IMR-90 (cell line): Measurements from ENCODE around the gene KNG1. TPM values are rescaled to one million over a fixed set of nuclear protein-coding genes. Genes with fewer than 3 reads are reported as not detected.

Source experiments
- ATAC-seq: fragments of 200-7000 bp; cut with Tn5 transposase; 2 replicates; pipeline ENCODE4 v1.9.1; 2020; ENCODE audit warnings: low read depth, mild to moderate bottlenecking, moderate library complexity
- BruUV-seq: library from RNA; stranded (reverse); fragments of 400-500 nt; replicated peaks from 2 replicates; lab custom pipeline; 2021; lab: Mats Ljungman, UMichigan
- CTCF ChIA-PET: fragments of 300-600 bp; formaldehyde crosslinking; extraction: SDS; loops from one replicate; lab custom pipeline; 2021; ENCODE audit warnings: antibody characterized with exemption; lab: Yijun Ruan, JAX
- POLR2A ChIA-PET: fragments of 300-600 bp; sonication (Branson Sonifier 250); formaldehyde crosslinking; loops from one replicate; lab custom pipeline; 2022; ENCODE audit warnings: antibody characterized with exemption; ENCODE audit not compliant: unreplicated experiment; lab: Charles Lee
- DNase-seq: peaks from one replicate; pipeline ENCODE4 v3.0.0; 2013
- H2AFZ ChIP-seq: replicated peaks from 2 replicates; pipeline ENCODE3; 2013; ENCODE audit warnings: low read length, mild to moderate bottlenecking; ENCODE audit not compliant: poor library complexity
- H2AK5ac ChIP-seq: 2 replicates; pipeline ENCODE4 v1.6.1; 2013; ENCODE audit warnings: low read depth, low read length, inconsistent platforms
- H2AK9ac ChIP-seq: replicated peaks from 2 replicates; pipeline ENCODE3; 2013; ENCODE audit warnings: mild to moderate bottlenecking, low read depth, low read length, moderate library complexity; ENCODE audit not compliant: poor library complexity
- H2BK120ac ChIP-seq: 2 replicates; pipeline ENCODE4 v1.6.1; 2013; ENCODE audit warnings: low read depth, low read length, inconsistent platforms
- H2BK15ac ChIP-seq: 3 replicates; pipeline ENCODE4 v1.6.1; 2013; ENCODE audit warnings: low read depth, low read length, inconsistent platforms
- H2BK20ac ChIP-seq: 2 replicates; pipeline ENCODE4 v1.6.1; 2013; ENCODE audit warnings: low read depth, mild to moderate bottlenecking, inconsistent platforms, low read length, moderate library complexity
- H2BK5ac ChIP-seq: 2 replicates; pipeline ENCODE4 v1.6.1; 2013; ENCODE audit warnings: mild to moderate bottlenecking, low read depth, low read length, inconsistent platforms; ENCODE audit not compliant: poor library complexity, severe bottlenecking
- H3K14ac ChIP-seq: replicated peaks from 2 replicates; pipeline ENCODE4 v1.6.1; 2013; ENCODE audit warnings: low read depth, low read length, inconsistent platforms
- H3K18ac ChIP-seq: 2 replicates; pipeline ENCODE4 v1.6.1; 2013; ENCODE audit warnings: low read depth, low read length, control low read depth
- H3K23ac ChIP-seq: 2 replicates; pipeline ENCODE4 v1.6.1; 2013; ENCODE audit warnings: low read depth, low read length, inconsistent platforms
- H3K27ac ChIP-seq: 2 replicates; pipeline ENCODE4 v1.5.1; 2013; ENCODE audit warnings: mild to moderate bottlenecking, control low read depth, low read length; ENCODE audit not compliant: insufficient read depth
- H3K27me3 ChIP-seq: 2 replicates; pipeline ENCODE4 v1.6.1; 2013; ENCODE audit warnings: low read length; ENCODE audit not compliant: control insufficient read depth, insufficient read depth
- H3K36me3 ChIP-seq: 2 replicates; pipeline ENCODE4 v1.6.1; 2013; ENCODE audit warnings: low read length, mixed read lengths; ENCODE audit not compliant: control insufficient read depth, insufficient read depth
- H3K4ac ChIP-seq: 2 replicates; pipeline ENCODE4 v1.6.1; 2013; ENCODE audit warnings: low read depth, low read length, inconsistent platforms
- H3K4me1 ChIP-seq: 2 replicates; pipeline ENCODE4 v1.6.1; 2013; ENCODE audit warnings: low read length, mixed read lengths; ENCODE audit not compliant: control insufficient read depth, insufficient read depth
- H3K4me2 ChIP-seq: 2 replicates; pipeline ENCODE4 v1.6.1; 2013; ENCODE audit warnings: low read depth, mild to moderate bottlenecking, control low read depth, low read length, moderate library complexity
- H3K4me3 ChIP-seq: 2 replicates; pipeline ENCODE4 v1.5.1; 2013; ENCODE audit warnings: low read depth, mild to moderate bottlenecking, control low read depth, low read length, moderate library complexity; ENCODE audit not compliant: insufficient read depth
- H3K56ac ChIP-seq: 2 replicates; pipeline ENCODE4 v1.6.1; 2013; ENCODE audit warnings: low read length, inconsistent platforms; ENCODE audit not compliant: insufficient read depth; ENCODE audit errors: extremely low read depth
- H3K79me1 ChIP-seq, 2 experiments: 2 replicates each; pipeline ENCODE4 v1.6.1; 2013; ENCODE audit warnings: low read length in 2 of 2, inconsistent platforms in 1 of 2, low read depth in 1 of 2
- H3K9ac ChIP-seq: 2 replicates; pipeline ENCODE4 v1.6.1; 2013; ENCODE audit warnings: low read depth, low read length, control low read depth
- H3K9me1 ChIP-seq: 2 replicates; pipeline ENCODE4 v1.6.1; 2013; ENCODE audit warnings: low read length, inconsistent platforms; ENCODE audit not compliant: insufficient read depth
- H3K9me3 ChIP-seq: 2 replicates; pipeline ENCODE4 v1.6.1; 2013; ENCODE audit warnings: low read length; ENCODE audit not compliant: control insufficient read depth, insufficient read depth
- H4K20me1 ChIP-seq: 2 replicates; pipeline ENCODE4 v1.6.1; 2013; ENCODE audit warnings: low read length, inconsistent platforms; ENCODE audit not compliant: insufficient read depth
- H4K5ac ChIP-seq: 2 replicates; pipeline ENCODE4 v1.6.1; 2013; ENCODE audit warnings: mild to moderate bottlenecking, low read depth, low read length, control low read depth
- H4K8ac ChIP-seq, 2 experiments: 2 replicates each; pipeline ENCODE4 v1.6.1; 2013; ENCODE audit warnings: low read depth in 2 of 2, low read length in 2 of 2, control low read depth in 1 of 2, inconsistent platforms in 1 of 2
- H4K91ac ChIP-seq: 2 replicates; pipeline ENCODE4 v1.6.1; 2013; ENCODE audit warnings: low read depth, low read length, inconsistent platforms; ENCODE audit not compliant: insufficient read depth
- CHD1 ChIP-seq: IDR thresholded peaks from 2 replicates; pipeline ENCODE4 v1.6.1; 2012; ENCODE audit warnings: low read depth, low read length, improper control_type of control experiment
- FOS ChIP-seq: fragments of 150-350 bp; IDR thresholded peaks from 2 replicates; pipeline ENCODE4 v1.6.1; 2016; ENCODE audit warnings: low read depth, low read length
- MAFK ChIP-seq: IDR thresholded peaks from 2 replicates; pipeline ENCODE4 v1.6.1; 2012; ENCODE audit warnings: low read depth, low read length, improper control_type of control experiment
- MXI1 ChIP-seq: IDR thresholded peaks from 2 replicates; pipeline ENCODE4 v1.6.1; 2012; ENCODE audit warnings: low read depth, mild to moderate bottlenecking, low read length, moderate library complexity, borderline replicate concordance
- NFE2L2 ChIP-seq: fragments of 150-350 bp; IDR thresholded peaks from 2 replicates; pipeline ENCODE4 v1.6.1; 2016; ENCODE audit warnings: low read depth, mild to moderate bottlenecking, low read length
- POLR2A ChIP-seq: IDR thresholded peaks from 2 replicates; pipeline ENCODE4 v1.6.1; 2012; ENCODE audit warnings: mild to moderate bottlenecking, low read depth, low read length
- RAD21 ChIP-seq: IDR thresholded peaks from 2 replicates; pipeline ENCODE4 v1.6.1; 2012; ENCODE audit warnings: low read length, improper control_type of control experiment
- RCOR1 ChIP-seq: IDR thresholded peaks from 2 replicates; pipeline ENCODE4 v1.6.1; 2012; ENCODE audit warnings: mild to moderate bottlenecking, low read length, improper control_type of control experiment; ENCODE audit not compliant: insufficient replicate concordance
- RFX5 ChIP-seq: IDR thresholded peaks from 2 replicates; pipeline ENCODE4 v1.8.0; 2012; ENCODE audit warnings: low read depth, mild to moderate bottlenecking, low read length, moderate library complexity
- SMC3 ChIP-seq: fragments of 150-350 bp; IDR thresholded peaks from 2 replicates; pipeline ENCODE4 v1.6.1; 2016; ENCODE audit warnings: low read depth, mild to moderate bottlenecking, antibody characterized with exemption, low read length, moderate library complexity
- WGBS, 2 experiments: methylation state at CpG; one replicate each; pipeline versions ENCODE4 v1.1.5 to v1.1.7; 2013; ENCODE audit warnings: missing lambda C conversion rate in 2 of 2; ENCODE audit not compliant: insufficient read length in 1 of 2; ENCODE audit errors: extremely low coverage in 2 of 2; 5-methylcytosine and 5-hydroxymethylcytosine counted together
- dilution Hi-C: fragments of 300-500 bp; cut with HindIII; formaldehyde crosslinking; loops from one replicate; pipeline ENCODE4 v1.14.3; 2018; ENCODE audit warnings: low sequenced_read_pairs; ENCODE audit not compliant: unreplicated experiment
- in situ Hi-C: fragments of 300-500 bp; cut with MboI; formaldehyde crosslinking; loops from 3 replicates; pipeline ENCODE4 v1.14.3; 2019; ENCODE audit warnings: low sequenced_read_pairs, inconsistent platforms, mixed read lengths
- intact Hi-C: fragments of 100-400 bp; cut with micrococcal nuclease; formaldehyde crosslinking; loops from 2 replicates; pipeline ENCODE4 v1.10.0; 2022
- polyA plus RNA-seq, 3 experiments: library from polyadenylated mRNA; depleted of rRNA; stranded (reverse); fragments of >200 nt; gene quantifications; 2 replicates each; pipeline ENCODE4 v1.2.3, GENCODE V29; 2012; ENCODE audit warnings: low replicate concordance in 1 of 3
- total RNA-seq: library from RNA; depleted of rRNA; stranded (reverse); fragments of >200 nt; gene quantifications from 2 replicates; pipeline ENCODE4 v1.2.3, GENCODE V29; 2012
- TF ChIP-seq, protein P1 (sequence below): fragments of 150-350 bp; IDR thresholded peaks from 2 replicates; pipeline ENCODE4 v1.6.1; 2017; ENCODE audit warnings: mild to moderate bottlenecking, antibody characterized with exemption, low read length, low read depth
- TF ChIP-seq, protein P2 (sequence below): fragments of 150-350 bp; IDR thresholded peaks from 2 replicates; pipeline ENCODE4 v1.6.1; 2016; ENCODE audit warnings: low read depth, mild to moderate bottlenecking, low read length, moderate library complexity, borderline replicate concordance

KNG1 gene
- total and polyA plus RNA-seq, 2 of the 4 experiments (the other 2 are of a cell fraction), result not detected

DNA sequence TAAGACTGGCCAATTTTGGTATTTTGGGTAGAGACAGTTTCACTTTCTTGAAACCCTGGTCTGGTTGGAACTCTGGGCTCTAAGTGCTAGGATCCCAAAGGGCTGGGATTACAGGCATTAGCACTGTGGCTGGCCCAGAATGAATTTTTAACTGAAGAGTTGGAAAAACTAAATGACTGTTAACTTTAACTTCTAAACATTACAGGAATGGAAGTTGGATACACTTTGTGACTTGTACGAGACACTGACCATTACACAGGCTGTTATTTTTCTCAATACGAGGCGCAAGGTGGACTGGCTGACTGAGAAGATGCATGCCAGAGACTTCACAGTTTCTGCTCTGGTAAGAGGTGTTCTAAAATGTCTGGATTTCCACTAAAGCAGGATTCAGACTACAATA lies 69.8 kb downstream of the KNG1 start:
- no peak overlapping the region for H2BK15ac ChIP-seq
- intact Hi-C loops, result loop anchor here (10.0 kb wide), 2 partner anchors 212 to 682 kb away; partner anchors contain the start of genes DNAJB11 and ETV5
- H3K4me3 ChIP-seq, result no peak overlapping the region
- H2BK20ac ChIP-seq, result no peak overlapping the region
- no peaks in the 10 kb centered on the region for H3K27me3 ChIP-seq
- H3K27ac ChIP-seq, result no peak overlapping the region
- BruUV-seq, result no TSS peak
- peaks cover 49% of the 10 kb centered on the region for H3K36me3 ChIP-seq
- peak overlapping the region; percentile 56; the same call in 1 of the 2 replicates for H3K23ac ChIP-seq
- no peak overlapping the region for H2BK5ac ChIP-seq
- dilution Hi-C loops, result no loop called here
- no peak overlapping the region for H3K4ac ChIP-seq
- H2BK120ac ChIP-seq, result no peak overlapping the region
- no peak overlapping the region for H4K91ac ChIP-seq
- peaks cover 78% of the 10 kb centered on the region for H4K20me1 ChIP-seq
- ChIA-PET CTCF (no interaction called here), POLR2A (no interaction called here)
- no peaks in the 10 kb centered on the region for H3K9me3 ChIP-seq
- TF ChIP-seq FOS (no peak), RFX5 (no peak), SMC3 (no peak), MAFK (no peak), MXI1 (no peak), CHD1 (no peak), POLR2A (no peak), RCOR1 (no peak), RAD21 (no peak), NFE2L2 (no peak)
- TF ChIP-seq, protein P1, sequence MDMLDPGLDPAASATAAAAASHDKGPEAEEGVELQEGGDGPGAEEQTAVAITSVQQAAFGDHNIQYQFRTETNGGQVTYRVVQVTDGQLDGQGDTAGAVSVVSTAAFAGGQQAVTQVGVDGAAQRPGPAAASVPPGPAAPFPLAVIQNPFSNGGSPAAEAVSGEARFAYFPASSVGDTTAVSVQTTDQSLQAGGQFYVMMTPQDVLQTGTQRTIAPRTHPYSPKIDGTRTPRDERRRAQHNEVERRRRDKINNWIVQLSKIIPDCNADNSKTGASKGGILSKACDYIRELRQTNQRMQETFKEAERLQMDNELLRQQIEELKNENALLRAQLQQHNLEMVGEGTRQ, result no peak
- TF ChIP-seq, protein P2, sequence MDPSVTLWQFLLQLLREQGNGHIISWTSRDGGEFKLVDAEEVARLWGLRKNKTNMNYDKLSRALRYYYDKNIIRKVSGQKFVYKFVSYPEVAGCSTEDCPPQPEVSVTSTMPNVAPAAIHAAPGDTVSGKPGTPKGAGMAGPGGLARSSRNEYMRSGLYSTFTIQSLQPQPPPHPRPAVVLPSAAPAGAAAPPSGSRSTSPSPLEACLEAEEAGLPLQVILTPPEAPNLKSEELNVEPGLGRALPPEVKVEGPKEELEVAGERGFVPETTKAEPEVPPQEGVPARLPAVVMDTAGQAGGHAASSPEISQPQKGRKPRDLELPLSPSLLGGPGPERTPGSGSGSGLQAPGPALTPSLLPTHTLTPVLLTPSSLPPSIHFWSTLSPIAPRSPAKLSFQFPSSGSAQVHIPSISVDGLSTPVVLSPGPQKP, result no peak
- H3K4me2 ChIP-seq, result peak overlapping the region; percentile 11; the same call in 1 of the 2 replicates
- no peak overlapping the region for H3K56ac ChIP-seq
- no peak overlapping the region for H3K9ac ChIP-seq
- no peak overlapping the region for H2AK5ac ChIP-seq
- H2AK9ac ChIP-seq, result no peak overlapping the region
- DNase-seq (no peak), ATAC-seq (no peak)
- WGBS, 2 experiments, result no CpG with 5 or more reads among the region's 3 CpGs
- H3K18ac ChIP-seq, result no peak overlapping the region
- H3K14ac ChIP-seq, result no peak overlapping the region; the same call in 1 of the 2 replicates
- H4K8ac ChIP-seq, result no peak overlapping the region
- no peaks in the 10 kb centered on the region for H3K9me1 ChIP-seq
- in situ Hi-C loops, result no loop called here
- no peaks in the 10 kb centered on the region; the same call in 1 of the 2 replicates for H3K4me1 ChIP-seq
- H3K79me1 ChIP-seq, result peaks cover 4 to 33% of the 10 kb centered on the region in 2 experiments
- no peak overlapping the region for H4K5ac ChIP-seq
- H2AFZ ChIP-seq, result no peak overlapping the region
